ENCODE data around the gene GSG1L2.

DNA sequence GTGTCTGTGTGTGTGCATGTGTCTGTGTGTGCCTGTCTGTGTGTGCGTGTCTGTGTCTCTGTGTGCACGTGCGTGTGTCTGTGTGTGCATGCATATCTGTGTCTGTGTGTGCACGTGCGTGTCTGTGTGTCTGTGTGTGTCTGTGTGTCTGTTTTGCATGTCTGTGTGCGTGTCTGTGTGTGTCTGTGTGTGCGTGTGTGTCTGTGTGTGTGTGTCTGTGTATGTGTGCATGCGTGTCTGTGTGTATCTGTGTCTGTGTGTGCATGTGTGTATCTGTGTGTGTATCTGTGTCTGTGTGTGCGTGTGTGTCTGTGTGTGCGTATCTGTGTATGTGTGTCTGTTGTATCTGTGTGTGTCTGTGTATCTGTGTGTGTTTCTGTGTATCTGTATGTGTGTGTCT, 5.4 kb downstream of the GSG1L2 start:
- TF ChIP-seq, protein P1, sequence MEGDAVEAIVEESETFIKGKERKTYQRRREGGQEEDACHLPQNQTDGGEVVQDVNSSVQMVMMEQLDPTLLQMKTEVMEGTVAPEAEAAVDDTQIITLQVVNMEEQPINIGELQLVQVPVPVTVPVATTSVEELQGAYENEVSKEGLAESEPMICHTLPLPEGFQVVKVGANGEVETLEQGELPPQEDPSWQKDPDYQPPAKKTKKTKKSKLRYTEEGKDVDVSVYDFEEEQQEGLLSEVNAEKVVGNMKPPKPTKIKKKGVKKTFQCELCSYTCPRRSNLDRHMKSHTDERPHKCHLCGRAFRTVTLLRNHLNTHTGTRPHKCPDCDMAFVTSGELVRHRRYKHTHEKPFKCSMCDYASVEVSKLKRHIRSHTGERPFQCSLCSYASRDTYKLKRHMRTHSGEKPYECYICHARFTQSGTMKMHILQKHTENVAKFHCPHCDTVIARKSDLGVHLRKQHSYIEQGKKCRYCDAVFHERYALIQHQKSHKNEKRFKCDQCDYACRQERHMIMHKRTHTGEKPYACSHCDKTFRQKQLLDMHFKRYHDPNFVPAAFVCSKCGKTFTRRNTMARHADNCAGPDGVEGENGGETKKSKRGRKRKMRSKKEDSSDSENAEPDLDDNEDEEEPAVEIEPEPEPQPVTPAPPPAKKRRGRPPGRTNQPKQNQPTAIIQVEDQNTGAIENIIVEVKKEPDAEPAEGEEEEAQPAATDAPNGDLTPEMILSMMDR (IDR thresholded peaks at IDR 0.05), result no peak
- no peak for TF ChIP-seq POLR2AphosphoS5 (IDR thresholded peaks at IDR 0.05; ENCODE audit: low read depth, low read length)
- no peak for TF ChIP-seq SIN3A (IDR thresholded peaks at IDR 0.05; ENCODE audit: borderline replicate concordance, insufficient read depth, low read depth, low read length)
- TF ChIP-seq, protein P2, sequence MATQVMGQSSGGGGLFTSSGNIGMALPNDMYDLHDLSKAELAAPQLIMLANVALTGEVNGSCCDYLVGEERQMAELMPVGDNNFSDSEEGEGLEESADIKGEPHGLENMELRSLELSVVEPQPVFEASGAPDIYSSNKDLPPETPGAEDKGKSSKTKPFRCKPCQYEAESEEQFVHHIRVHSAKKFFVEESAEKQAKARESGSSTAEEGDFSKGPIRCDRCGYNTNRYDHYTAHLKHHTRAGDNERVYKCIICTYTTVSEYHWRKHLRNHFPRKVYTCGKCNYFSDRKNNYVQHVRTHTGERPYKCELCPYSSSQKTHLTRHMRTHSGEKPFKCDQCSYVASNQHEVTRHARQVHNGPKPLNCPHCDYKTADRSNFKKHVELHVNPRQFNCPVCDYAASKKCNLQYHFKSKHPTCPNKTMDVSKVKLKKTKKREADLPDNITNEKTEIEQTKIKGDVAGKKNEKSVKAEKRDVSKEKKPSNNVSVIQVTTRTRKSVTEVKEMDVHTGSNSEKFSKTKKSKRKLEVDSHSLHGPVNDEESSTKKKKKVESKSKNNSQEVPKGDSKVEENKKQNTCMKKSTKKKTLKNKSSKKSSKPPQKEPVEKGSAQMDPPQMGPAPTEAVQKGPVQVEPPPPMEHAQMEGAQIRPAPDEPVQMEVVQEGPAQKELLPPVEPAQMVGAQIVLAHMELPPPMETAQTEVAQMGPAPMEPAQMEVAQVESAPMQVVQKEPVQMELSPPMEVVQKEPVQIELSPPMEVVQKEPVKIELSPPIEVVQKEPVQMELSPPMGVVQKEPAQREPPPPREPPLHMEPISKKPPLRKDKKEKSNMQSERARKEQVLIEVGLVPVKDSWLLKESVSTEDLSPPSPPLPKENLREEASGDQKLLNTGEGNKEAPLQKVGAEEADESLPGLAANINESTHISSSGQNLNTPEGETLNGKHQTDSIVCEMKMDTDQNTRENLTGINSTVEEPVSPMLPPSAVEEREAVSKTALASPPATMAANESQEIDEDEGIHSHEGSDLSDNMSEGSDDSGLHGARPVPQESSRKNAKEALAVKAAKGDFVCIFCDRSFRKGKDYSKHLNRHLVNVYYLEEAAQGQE (IDR thresholded peaks at IDR 0.05; ENCODE audit: insufficient read depth in 1 of 2, low read depth in 2 of 2, low read length in 1 of 2), result no peak
- TF ChIP-seq TCF7L2 (IDR thresholded peaks at IDR 0.05; ENCODE audit: low read depth, low read length), result no peak

Measured in Panc1 (cell line).